GM21423 (cell line): ENCODE results near the gene PACRG.

ENCODE experiments used
- ATAC-seq: cut with Tn5 transposase; IDR thresholded peaks from one replicate; pipeline ENCODE4 v1.9.1; 2021; ENCODE audit warnings: mild to moderate bottlenecking, moderate library complexity; ENCODE audit not compliant: unreplicated experiment

The PACRG gene

GRCh38 chr6:163066200-163066599, 338.4 kb downstream of the PACRG start:
- no peak for ATAC-seq

- ATAC-seq = no peak
These were observed 349.4 kb downstream of the PACRG start for GRCh38 chr6:163077134-163077533.

GRCh38 chr6:163078712-163079111, 350.9 kb downstream of the PACRG start:
- no peak for ATAC-seq

GRCh38 chr6:163080228-163080627, 352.5 kb downstream of the PACRG start:
- ATAC-seq = no peak

GRCh38 chr6:163083141-163083540, 355.4 kb downstream of the PACRG start:
- no peak for ATAC-seq

- ATAC-seq = no peak
These were observed 357.7 kb downstream of the PACRG start for GRCh38 chr6:163085426-163085825.

GRCh38 chr6:163085861-163086623, 358.3 kb downstream of the PACRG start:
- ATAC-seq = no peak

- no peak for ATAC-seq
These were observed 358.8 kb downstream of the PACRG start for GRCh38 chr6:163086624-163086920.

- ATAC-seq = no peak
These were observed 360.2 kb downstream of the PACRG start for GRCh38 chr6:163087981-163088380.

- ATAC-seq = no peak
These were observed 365.1 kb downstream of the PACRG start for GRCh38 chr6:163092876-163093275.

GRCh38 chr6:163094881-163095280, 367.1 kb downstream of the PACRG start:
- no peak for ATAC-seq

GRCh38 chr6:163095401-163095800, 367.6 kb downstream of the PACRG start:
- no peak for ATAC-seq

- no peak for ATAC-seq
These were observed 371.2 kb downstream of the PACRG start for GRCh38 chr6:163098827-163099479.

- no peak for ATAC-seq
These were observed 371.9 kb downstream of the PACRG start for GRCh38 chr6:163099621-163100171.

GRCh38 chr6:163100259-163100658, 372.5 kb downstream of the PACRG start:
- no peak for ATAC-seq

- no peak for ATAC-seq
These were observed 385.7 kb downstream of the PACRG start for GRCh38 chr6:163113358-163113962.

GRCh38 chr6:163118941-163119340, 391.2 kb downstream of the PACRG start:
- ATAC-seq = no peak

- ATAC-seq = no peak
These were observed 392.4 kb downstream of the PACRG start for GRCh38 chr6:163120223-163120622.

- ATAC-seq = no peak
These were observed 393.5 kb downstream of the PACRG start for GRCh38 chr6:163121270-163121669.

- ATAC-seq = no peak
These were observed 394.6 kb downstream of the PACRG start for GRCh38 chr6:163122365-163122764.

GRCh38 chr6:163123098-163123497, 395.3 kb downstream of the PACRG start:
- ATAC-seq = no peak

GRCh38 chr6:163126741-163127140, 399.0 kb downstream of the PACRG start:
- ATAC-seq = no peak
